GM21786 (cell line): ENCODE results near the gene VEGFB.
A peak's percentile ranks its signal among the peaks of the same experiment; 100 is the strongest.

ENCODE experiments used
- ATAC-seq: cut with Tn5 transposase; IDR thresholded peaks from one replicate; pipeline ENCODE4 v1.9.1; 2021; ENCODE audit not compliant: unreplicated experiment

VEGFB gene

DNA sequence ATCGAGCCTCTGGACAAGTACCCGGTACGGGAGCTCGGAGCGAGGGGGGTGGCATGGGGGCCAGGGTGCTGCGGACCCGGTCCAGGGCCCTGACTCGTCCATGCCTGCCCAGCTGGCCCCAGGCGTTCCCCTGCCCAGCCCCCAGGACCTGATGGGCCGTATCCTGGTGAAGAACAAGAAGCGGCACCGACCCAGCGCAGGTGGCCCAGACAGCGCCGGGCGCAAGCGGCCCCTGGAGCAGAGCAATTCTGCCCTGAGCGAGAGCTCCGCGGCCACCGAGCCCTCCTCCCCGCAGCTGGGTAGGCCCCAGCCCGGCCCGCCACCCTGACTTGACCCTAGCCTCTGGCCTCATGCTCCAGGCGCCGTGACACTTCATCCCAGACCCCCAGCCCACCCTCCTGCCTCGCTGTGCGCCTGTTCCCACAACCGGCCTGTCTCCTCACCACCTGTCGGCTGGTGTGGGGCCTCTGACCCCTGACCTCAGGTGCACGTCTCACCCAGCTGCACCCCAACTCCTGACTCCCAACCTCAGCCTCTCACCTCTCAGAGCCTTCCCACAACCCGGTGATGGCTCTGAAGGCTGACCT is 24.7 kb downstream of the VEGFB start:
- no peak for ATAC-seq

DNA sequence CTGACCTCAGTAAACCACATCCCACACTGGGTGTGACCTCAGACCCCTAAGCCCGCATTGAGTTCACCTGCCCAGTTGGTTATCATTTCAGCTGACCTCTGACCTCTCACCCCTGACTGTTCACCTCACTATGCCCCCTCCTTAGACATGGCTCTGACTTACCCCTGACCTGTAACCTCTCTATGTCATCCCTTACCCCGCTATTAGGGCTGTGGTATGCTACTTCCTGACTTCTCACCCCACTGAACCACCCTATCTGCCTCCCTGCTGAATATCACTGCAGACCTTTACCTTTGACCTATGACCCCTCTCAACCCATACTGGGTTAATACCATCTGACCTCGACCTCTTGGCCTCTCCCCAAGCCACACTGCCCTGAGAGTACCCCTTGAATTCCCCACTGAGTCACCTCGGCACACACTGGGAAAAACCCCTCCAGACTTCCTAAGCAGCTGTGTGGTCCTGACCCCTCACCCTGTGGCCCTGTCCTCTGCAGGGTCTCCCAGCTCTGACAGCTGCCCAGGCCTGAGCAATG is 25.2 kb downstream of the VEGFB start:
- no peak for ATAC-seq

DNA sequence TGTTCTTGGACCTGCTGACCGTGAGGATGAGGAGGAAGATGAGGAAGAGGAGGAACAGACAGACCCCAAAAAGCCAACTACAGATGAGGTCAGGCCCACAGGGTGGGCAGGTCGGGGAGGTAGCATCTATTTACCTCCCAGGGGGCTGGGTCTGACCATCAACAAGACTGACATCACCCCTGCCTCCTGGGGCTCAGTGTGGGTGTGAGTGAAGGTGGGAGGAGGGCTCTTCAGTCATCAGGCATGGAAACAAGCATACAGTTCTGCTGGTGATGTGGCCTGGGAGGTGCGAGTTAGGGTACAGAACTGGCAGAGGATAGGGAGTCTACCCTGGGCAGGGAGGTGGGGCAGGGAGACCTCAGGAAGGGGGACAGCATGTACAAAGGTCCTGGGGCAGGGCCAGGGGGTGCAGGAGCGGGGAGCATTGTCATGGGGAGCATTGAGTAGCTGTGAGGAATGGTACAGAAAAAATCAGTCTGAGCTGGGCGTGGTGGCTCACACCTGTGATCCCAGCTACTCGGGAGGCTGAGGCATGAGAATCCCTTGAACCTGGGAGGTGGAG is 25.8 kb downstream of the VEGFB start:
- no peak for ATAC-seq

DNA sequence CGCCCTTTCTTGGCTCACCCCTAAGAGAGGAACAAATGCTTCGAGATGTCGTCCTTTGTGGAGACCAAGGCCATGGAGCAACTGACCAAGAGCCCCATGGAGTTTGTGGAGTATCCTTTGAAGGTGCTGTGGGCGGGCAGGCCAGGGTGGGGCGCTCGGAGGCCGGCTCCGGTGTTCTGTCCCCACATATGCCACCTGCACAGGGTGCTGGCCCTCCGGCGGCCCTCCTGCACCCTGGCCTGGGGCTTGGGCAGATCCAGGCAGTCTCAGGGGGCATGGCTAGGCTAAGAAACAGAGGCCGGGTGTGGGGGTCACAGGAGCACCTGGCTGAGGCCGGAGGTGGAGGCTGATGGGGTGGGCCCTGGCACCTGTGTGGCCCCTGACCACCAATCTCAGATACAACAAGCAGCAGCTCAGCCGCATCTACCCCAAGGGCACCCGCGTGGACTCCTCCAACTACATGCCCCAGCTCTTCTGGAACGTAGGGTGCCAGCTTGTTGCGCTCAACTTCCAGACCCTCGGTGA is 27.2 kb downstream of the VEGFB start:
- no peak for ATAC-seq

DNA sequence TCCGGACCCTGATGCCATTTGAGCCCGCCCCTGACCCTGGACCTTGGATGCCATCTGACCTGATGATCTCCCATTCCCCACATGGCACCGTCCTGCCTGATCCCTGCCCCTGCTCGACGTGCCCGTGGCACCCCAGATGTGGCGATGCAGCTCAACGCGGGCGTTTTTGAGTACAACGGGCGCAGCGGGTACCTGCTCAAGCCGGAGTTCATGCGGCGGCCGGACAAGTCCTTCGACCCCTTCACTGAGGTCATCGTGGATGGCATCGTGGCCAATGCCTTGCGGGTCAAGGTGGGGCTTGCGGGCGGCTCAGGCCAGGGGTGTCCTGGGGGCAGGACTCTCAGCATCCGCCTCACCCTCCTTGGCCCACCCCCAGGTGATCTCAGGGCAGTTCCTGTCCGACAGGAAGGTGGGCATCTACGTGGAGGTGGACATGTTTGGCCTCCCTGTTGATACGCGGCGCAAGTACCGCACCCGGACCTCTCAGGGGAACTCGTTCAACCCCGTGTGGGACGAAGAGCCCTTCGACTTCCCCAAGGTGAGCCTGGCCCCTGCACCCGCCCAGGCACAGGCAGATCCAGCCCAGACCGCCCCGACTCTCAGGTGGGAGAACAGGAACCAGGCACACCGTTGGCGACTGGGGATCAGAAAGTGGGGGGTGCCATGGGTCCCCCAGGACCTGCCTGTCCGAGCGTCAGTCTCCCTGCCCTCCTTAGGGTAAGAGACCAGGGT is 28.1 kb downstream of the VEGFB start:
- no peak for ATAC-seq

DNA sequence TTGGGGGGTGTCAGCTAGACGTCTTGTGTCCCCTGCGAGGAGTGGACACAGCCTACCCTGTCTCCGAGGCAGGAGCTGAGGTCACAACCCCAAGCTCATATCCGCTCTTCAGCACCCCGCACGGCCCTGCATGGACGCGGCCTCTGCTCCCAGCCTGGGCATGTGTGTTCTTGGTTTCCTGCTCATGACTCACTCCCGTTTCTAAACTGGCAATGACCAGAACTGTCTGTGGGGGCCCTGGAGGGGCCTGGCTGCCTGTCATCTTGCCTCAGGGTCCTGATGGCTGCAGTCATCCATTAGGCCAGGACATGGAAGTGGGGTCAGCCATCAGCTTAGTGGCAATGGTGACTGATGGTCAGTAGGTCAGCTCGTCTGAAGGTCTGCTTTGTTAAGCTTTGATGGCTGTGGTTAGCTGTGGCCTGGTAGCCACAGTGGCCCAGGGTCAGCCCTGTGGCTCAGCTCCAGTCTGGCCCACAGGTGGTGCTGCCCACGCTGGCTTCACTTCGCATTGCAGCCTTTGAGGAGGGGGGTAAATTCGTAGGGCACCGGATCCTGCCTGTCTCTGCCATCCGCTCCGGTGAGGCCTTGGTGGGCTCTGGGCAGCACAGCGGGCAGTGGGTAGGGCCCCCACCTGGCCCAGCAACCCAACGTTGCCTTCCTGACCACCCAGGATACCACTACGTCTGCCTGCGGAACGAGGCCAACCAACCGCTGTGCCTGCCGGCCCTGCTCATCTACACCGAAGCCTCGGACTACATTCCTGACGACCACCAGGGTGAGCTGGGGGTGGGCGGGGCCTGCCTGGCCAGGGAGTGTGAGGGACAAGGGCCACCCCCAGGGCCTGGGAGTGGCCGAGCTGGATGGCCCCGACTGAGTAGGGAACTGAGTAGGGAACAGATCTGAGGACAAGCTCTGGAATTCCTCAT is 28.9 kb downstream of the VEGFB start:
- no peak for ATAC-seq

DNA sequence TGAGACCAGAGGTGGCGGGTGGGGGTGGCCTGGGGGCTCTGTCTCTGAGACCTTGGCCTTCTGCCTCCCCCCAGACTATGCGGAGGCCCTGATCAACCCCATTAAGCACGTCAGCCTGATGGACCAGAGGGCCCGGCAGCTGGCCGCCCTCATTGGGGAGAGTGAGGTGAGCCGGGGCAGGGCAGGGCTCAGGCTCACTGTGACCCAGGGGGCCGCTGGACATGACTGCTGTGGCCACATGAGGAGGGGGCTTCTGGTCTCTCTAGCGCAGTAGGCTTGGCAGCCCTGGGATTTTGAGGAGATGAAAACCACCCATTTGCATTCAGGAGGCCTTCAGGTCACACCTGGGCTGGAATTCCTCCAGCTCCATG is 29.5 kb downstream of the VEGFB start:
- no peak for ATAC-seq

DNA sequence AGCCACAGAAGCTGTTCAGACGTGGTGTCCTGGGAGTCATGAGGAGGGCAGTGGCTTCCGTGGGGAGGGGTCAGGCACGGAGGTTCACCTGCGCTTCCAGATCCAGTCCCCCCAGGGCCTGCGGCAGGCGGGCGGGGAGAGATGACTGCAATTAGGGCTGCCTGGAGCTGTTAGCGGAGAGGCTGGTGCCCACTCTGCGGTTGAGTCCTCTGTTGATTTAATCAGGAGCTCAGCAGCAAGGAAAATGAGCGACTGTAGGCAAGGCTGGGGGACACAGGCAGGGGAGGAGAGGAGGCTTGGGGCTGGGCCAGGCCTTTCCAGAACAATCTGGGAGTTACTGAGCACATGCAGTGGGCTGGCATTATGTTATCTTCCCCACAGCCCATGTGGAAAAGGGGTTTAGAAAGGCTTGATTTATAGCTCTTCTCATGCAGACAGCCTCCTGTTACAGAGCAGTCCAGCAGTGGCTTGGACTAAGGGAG is 30.0 kb downstream of the VEGFB start:
- ATAC-seq = no peak

DNA sequence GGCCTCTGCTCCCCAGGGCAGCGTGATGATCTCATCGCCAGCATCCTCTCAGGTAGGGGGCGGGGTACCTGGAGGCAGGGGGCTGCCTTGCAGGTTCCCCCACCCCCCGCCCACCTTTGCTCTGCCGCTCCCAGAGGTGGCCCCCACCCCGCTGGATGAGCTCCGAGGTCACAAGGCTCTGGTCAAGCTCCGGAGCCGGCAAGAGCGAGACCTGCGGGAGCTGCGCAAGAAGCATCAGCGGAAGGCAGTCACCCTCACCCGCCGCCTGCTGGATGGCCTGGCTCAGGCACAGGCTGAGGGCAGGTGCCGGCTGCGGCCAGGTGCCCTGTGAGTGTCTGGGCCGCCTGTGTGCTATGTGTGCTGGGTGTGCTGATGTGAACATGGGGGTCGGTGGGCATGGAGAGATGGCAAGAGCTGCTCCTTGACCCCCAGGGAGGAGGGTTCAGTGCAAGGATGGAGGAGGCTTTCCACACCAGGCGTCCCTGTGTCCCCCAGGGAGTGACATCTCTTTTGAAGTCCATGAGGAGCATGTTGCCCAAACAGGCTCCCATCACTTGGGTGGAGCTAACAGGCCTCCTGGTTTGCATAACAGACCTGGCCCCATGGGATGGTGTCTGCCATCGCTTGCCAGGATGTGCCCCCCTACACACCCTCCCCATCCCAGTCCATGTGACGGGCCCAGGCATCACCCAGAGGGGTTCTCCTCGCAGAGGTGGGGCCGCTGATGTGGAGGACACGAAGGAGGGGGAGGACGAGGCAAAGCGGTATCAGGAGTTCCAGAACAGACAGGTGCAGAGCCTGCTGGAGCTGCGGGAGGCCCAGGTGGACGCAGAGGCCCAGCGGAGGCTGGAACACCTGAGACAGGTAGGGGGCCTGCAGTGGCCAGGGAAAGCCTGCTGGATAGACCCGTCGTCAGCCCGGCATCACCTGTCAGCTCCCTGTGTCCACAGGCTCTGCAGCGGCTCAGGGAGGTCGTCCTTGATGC is 31.1 kb downstream of the VEGFB start:
- ATAC-seq = no peak

DNA sequence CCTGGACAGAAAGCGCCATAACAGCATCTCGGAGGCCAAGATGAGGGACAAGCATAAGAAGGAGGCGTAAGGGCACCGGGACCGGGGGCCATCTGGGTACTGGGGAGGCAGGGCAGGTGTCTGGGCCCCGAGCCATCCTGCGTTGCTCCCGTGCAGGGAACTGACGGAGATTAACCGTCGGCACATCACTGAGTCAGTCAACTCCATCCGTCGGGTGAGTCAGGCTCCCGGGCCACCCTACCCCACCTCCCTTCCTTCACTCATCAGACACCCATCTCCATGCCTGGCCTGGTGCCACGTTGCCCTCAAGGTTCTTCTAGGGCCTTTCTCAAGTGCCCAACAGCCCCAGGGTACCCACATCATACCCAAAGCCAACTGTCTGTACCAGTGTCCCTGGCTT is 32.0 kb downstream of the VEGFB start:
- ATAC-seq = no peak

DNA sequence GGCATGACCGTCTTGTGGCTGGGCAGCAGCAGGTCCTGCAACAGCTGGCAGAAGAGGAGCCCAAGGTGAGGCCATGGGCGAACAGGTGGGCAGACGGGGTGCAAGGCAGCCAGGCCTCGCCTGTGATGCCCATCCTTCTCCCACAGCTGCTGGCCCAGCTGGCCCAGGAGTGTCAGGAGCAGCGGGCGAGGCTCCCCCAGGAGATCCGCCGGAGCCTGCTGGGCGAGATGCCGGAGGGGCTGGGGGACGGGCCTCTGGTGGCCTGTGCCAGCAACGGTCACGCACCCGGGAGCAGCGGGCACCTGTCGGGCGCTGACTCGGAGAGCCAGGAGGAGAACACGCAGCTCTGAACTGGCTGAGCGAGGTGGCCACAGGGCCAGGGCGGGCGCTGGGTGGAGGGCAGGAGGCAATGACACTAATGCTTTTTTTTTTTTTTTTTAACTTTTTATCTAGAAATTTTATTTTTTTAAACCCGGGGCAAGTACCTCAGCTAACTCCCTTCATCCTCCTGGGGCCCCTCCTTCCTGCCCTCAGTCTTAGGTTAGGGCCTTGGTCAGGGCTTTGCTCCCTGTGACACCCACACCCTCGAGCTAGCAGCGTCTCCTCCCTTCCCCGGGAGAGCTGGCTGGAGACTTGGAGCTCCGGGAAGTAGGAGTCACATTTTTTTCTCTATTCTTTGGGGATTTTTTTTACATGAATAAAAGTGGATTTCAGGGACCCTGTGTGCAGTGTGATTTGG is 33.0 kb downstream of the VEGFB start:
- ATAC-seq = no peak

DNA sequence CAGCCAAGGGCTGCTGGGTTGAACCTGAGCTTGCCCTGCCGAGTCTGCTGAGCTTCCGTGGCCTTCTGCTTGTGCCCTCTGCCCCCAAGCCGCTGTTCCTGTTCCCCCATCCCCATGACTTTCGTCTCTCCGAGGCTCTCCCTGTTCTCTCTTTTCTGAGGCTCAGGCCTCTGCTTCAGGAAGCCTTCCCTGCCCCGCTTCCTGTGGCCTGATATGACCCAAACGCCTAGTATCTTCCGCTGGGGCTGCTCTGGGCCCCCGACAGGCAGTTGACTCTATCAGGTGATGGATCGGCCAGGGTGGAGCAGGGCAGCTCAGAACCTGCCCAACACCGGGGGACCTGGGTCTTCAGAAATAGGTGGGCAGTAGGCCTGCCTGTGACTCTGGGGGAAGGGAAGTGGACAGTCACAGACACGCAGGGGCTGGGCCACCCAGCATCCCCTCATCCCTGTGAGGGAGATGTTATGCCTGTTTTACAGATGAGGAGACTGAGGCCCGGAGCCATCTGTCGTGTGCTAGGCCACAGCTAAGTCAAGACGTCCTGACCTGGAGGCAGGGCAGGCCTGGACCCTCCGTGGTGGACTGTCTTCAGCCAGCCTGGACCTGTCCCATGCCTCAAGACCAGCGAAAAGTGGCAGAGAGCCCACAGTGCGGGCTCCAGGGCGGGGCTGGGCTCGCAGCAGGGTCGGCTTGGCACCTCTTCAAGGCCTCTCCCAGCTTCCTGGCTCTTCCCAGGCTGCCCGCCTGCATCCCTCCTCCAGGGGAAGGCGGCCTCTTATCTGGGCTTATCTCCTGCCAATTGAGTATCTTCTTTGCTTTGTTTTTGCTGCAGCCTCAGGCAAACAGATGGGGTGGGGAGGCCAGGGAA is 33.9 kb downstream of the VEGFB start:
- no peak for ATAC-seq

DNA sequence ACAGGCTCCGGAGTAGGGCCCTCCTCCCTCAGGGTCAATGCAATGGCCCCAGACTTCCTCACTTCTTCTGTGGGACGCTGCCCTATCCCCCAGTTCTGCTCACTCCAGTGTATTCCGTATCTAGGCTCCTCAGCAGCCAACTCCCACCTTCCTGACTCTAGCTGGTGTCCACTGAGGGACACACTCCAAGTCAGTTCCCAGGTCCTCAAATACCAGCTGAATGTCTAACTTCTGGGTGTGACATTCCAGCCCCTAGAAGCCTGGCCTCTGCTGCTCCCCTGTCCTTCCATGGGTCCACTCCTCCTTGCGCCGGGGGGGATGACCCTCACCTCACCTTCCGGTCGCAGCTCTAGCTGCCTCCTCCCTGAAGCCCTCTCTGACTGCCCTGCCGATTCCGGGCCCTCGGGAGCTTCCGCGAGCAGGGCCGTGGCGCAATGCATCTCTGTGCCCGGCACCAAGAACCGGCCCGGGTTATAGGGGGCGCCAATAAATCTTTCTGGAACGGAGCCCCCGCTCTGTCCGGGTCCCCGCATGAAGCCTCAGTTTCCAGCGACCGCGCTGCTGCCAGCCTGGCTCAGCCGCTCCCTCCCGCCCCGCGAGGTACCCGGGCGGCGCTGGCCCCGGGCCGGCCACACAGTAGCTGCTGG is 34.6 kb downstream of the VEGFB start:
- peak; percentile 19 for ATAC-seq

DNA sequence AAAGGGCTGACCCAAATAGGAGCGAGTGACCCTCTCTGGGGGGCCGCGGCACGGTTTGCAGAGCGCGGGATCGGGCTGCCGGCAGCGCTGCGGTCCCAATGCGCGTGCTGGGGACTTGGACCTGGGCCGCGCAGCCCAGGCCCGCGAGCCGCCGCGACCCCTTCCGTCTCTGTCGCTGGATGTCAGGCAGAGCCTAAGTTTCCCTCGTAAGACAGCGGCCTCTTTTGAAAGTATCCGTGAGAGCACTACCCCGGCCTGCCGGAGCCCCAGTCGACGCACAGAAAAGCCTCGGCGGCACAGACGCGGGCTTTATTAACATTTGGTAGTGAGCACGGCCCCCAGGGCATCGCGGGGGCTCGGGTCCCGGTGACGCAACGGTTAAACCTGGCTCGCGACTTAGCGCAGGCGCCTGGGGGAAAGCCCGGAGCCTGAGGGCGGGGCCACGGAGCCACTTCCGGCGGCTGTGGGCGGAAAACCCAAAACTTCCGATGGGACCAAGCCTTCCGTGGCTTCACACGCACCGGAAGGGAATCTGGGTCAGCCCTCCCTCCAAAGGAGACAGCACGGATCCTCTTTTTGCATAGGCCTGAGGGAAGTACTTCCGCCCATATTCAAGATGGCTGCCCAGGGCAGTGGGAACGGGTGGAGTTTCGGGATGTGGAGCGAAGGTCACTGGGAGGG is 35.3 kb downstream of the VEGFB start:
- peak; percentile 69 for ATAC-seq

DNA sequence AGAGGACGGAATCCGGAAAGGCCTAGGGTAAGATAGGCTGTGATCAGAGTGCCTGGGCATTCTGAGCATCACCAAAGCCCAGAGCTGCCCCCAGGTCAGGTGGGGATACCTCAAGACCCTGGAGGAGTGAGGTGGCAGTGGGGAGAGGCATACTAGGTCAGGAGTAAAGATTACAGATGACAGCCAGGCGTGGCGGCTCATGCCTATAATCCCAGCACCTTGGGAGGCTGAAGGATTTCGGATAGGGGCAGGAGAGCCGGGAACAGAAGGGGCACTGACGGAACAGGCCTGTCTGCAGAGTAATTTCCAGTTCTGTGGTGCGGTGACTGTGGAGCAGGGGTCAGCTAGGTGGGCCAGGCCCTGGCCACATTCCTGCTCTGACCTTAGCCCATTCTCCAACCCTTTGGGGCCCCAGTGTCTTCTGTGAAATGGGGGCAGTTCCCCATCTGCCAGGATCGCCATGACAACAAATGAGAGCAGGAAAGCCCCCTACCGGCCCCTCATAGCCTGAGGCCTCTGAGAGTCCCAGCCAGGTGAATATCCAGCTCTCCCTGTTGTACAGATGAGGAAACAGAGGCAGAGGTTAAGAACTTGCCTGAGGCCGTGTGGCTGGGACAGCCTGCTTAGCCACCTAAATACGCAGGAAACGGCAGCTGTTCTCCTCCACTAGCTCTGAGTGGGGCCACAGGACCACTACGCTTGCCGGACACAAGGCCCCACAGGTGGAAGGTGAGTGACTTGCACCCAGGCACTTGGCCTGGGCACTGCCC is 40.8 kb downstream of the VEGFB start:
- ATAC-seq = no peak

DNA sequence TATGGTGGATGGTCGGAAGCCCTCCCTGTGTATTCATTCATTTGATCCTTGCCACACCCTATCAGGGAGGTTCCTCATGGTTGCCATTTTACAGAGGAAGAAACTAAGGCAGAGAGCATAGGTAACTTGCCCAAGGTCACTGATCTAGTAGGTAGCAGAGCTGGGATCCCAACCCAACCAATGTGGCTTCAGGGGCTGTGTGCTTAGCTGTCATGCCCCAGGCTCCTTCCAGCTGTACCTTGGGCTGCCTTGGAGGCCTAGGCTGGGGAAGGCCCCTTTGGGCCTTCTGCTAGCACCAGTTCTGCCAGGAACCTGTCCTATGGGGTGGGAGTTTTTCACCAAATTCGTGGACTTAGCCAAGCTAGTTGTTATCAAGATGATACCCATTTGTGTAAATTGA is 41.5 kb downstream of the VEGFB start:
- ATAC-seq = no peak
